NCI-H2227 treated with DMSO at 0.1 percent for 48 hours (cell line): ENCODE results near the gene NXF2.
"Not testable (repeated sequence)": the region's sequence is repeated elsewhere in the genome, so short reads cannot be mapped to it uniquely, and the experiment has no call there.

Source experiments
- DNase-seq: peaks from one replicate; lab custom pipeline; 2025; lab: John Stamatoyannopoulos, UW

NXF2 gene, protein sequence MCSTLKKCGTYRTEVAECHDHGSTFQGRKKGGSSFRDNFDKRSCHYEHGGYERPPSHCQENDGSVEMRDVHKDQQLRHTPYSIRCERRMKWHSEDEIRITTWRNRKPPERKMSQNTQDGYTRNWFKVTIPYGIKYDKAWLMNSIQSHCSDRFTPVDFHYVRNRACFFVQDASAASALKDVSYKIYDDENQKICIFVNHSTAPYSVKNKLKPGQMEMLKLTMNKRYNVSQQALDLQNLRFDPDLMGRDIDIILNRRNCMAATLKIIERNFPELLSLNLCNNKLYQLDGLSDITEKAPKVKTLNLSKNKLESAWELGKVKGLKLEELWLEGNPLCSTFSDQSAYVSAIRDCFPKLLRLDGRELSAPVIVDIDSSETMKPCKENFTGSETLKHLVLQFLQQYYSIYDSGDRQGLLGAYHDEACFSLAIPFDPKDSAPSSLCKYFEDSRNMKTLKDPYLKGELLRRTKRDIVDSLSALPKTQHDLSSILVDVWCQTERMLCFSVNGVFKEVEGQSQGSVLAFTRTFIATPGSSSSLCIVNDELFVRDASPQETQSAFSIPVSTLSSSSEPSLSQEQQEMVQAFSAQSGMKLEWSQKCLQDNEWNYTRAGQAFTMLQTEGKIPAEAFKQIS

DNA sequence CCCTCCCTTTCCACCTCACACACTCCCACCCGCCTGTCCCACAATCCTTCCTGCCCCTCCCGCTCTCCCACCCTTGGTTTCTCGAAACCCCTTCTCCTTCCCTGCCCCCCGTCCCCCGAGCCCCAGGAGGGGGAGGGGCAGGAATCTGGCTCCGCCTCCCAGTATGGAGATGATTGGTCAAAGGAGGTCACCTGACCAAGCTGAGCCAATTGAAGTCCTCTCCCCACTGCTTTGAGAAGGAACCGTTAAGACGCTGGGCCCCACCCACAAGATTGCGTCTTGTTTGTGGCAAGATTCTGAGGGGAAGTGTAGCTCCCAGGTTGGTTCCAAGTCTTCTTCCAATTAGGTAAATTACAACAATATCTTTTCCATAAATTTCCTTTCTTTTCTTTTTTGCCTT lies at the start of gene NXF2:
Gene NXF2 (plus strand): TSS at position 275 of the 400 bp plus-strand sequence. CDS start 59,912 bp downstream, outside the sequence.
- not testable (repeated sequence) for DNase-seq

DNA sequence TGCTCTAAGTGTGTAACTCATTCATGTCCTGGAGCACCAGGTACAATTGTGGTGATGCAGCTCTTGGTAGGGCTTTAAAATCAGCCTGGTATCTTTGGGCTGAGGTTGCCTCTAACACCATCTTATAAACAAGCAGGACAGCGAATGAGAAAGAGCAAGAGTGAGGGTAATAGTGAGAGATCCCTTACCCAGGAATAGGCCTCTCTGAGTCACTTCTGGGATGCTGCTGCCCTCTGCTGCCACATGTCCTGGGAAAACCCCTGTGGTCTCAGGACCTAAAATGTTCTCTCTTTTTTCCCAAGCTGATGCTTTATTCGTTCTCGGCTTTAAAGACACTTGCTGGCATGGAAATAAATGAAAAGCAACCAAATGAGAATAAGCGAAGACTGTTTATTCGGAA lies 39.0 kb upstream of the NXF2 start:
- DNase-seq = not testable (repeated sequence)

DNA sequence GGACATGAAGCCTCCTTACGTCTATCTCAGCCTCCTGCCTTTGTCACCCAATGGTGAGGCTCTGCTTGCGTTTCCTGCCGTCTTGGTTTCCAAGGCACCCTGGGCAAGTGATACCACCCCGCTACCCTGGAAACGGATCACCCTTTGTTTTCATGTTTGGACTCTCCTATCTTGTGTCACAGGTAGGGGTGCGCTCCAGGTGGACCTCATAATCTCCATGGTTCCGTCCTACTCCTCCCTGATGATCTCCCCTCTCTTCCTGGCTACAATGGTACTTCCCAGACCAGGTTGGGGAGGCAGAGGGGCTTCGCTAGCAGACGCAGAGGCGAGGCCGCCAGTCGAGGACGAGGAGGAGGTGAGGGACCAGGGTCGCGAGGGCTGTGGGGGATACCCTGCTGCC lies 32.0 kb upstream of the NXF2 start, which contains the start of gene TCP11X1:
Gene TCP11X1 (plus strand): TSS at position 316 of the 400 bp plus-strand sequence.
- not testable (repeated sequence) for DNase-seq

DNA sequence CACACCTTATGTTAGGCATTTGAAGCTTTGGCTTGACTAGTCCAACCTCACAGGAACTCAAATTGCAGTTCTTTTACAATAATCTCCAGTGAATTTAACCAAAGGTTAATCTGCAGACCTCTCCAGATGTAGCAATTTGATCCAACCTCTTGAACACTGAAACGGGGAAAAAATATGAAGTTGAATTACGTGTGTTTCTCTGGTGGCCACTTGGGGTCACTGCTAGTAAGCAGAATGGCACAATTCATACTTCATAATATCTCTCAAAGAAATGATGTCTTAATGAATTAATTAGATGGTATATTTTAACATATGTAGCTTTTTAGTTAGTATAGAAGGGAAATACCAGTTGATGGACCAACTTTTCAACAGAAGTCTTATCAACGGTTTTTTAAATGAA lies 30.5 kb upstream of the NXF2 start:
- DNase-seq = not testable (repeated sequence)

DNA sequence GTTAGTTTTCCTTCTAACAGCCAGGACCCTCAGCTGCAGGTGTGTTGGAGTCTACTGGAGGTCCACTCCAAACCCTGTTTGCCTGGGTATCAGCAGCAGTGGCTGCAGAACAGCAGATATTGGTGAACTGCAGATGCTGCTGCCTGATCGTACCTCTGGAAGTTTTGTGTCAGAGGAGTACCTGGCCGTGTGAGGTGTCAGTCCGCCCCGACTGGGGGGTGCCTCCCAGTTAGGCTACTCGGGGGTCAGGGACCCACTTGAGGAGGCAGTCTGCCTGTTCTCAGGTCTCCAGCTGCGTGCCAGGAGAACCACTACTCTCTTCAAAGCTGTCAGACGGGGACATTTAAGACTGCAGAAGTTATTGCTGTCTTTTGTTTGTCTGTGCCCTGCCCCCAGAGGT lies 11.3 kb upstream of the NXF2 start:
- not testable (repeated sequence) for DNase-seq

DNA sequence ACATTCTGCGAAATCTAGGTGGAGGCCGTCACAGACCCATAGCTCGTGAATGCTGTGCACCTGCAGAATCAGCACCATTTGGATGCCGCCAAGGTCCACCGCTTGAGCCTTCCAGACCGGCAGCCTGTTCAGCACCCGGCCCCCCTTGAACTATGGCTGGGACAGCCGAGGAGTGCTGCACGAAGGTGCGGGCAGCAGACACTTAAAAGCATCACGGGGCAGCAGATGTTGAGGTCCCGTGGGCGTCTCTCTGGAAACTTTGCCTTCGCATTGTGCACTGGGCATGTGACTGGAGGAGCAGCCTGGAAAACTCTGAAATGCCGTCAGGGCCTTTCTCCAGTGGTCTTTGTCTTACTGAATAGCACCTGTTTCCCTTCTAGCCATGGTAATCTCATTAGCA lies 6.7 kb upstream of the NXF2 start:
- DNase-seq = not testable (repeated sequence)

DNA sequence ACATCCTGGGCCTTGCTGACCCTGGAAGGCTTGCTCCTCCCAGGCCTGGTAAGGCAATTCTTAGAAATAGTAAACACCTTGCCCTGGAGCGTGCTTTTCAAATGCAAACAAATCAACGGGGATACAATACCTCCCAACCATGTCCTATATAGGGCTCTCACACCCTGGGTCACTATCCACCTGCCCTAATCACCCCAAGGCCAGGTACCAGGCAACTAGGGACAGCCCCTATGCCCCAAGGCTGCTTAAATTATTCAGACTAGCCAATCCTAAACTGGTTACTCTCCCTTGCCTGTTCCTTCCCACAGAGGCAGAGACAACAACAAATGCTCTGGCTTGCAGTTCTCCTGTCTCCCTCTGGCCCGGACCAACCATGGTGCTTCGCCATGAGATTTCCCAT lies 25.3 kb downstream of the NXF2 start:
- DNase-seq = not testable (repeated sequence)

DNA sequence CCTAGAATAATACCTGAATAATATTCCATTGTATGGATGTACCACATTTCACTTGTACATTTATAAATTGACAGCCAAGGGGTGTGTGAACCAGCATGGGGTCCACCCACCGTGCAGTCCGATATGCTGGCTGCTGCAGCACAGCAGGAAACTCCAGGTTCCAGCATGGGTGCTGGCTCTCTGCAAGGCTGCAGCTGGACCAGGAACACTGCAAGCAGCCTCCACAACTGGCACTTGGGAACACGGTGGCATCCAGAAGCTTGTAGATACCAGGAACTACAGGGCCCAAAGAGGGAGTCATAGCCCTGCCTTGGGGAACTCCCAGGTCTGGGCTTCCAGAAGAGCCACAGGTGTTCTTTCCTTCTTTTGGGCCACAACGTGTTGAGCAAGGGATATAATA lies 91.2 kb downstream of the NXF2 start:
- DNase-seq = no peak

DNA sequence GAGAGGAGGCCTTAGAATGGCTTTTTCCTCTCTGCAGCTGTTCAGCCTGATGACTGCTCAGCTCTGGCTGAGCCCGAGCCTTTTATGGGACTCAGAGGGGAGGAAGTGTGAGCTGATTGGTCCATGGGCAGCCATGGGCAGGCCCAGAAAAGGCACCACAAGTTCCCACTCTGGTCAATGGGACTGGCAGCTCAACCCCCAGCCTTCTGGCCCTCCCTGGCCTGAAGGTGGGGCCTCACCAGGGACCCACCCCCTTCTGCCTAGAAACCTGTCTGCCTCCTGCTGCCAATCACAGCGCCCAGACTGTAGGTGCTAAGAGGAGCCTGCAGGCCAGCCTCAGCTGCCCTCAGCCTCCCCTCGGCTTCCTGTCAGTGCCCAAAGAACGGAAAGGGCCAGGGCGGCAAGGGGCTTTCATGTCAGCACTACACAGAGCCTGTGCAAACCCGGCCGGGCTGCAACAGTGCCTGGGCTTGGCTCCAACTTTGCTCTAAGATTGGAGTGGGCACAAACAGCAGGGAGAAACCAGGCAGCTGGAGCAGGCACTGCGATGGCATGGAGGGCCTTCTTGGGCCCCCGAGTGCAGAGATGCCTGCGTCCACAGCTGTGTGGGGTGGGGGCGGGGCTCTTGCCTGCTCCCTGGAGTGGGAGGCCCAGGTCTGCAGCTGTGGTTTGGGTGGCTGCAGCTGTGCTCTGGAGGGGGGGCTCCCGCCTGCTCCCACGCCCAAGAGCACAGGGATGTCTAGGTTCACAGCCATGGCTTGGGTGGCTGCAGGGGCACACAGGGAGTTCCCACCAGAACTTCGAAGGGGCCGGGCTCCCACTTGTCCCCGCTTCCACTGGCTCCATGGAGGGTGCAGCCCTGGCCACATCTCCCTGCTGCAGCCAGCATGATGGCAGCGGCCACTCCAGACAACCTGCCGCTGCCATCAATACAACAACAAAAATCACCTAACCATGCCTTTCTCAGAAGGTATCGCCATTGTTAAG lies 92.6 kb downstream of the NXF2 start:
- no peak for DNase-seq

DNA sequence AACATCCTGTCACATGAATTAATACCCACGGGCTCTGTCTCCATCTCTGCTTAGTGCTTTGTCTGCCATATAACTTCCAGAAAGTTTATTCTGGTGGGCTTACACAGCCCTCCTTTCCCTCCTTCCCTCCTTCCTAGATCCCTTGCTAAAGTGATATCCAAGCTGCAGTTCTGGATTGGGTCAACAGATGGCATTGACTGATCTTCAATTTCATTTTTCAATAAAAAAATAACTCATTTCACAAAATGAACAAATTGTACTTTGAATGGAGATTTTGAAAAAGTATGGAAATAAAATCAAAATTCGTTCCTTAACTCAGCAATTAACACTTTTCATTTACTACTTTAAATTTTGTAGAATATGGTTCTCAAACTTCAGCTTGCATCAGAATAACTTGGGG lies 94.9 kb downstream of the NXF2 start:
- no peak for DNase-seq

DNA sequence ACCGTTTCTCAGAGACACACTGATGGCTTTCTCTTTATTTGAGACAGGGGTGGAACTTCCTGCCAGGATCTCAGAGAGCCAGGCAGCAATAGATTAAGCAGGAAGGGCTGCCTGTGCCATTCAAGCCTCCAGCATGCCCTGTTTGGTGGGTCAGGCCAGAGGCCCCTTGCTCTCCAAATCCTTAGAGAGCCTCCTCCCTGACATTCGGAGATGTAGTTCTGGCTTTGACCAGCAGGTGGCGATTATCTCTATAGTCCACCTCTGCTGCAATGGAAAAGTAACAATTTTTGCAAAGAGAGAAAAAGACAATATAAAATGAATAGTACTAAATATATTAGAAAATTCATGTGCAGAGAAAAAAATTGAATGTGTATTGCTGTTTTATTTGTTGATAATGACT lies 98.9 kb downstream of the NXF2 start:
- no peak for DNase-seq
